GM18907 (cell line): ENCODE results near the gene KRTAP24-1.

Source experiments
- ATAC-seq: cut with Tn5 transposase; IDR thresholded peaks from one replicate; pipeline ENCODE4 v1.9.1; 2021; ENCODE audit warnings: mild to moderate bottlenecking, moderate library complexity; ENCODE audit not compliant: unreplicated experiment

KRTAP24-1 gene, protein sequence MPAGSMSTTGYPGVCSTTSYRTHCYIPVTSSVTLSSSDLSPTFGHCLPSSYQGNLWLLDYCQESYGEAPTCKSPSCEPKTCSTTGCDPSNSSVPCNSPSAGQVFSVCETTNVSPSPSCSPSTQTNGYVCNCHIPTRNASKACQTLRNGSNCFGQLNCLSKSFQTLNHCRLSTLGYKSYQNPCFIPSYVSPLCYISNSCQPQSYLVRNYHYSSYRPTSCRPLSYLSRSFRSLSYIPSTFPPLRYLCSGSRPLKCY

DNA sequence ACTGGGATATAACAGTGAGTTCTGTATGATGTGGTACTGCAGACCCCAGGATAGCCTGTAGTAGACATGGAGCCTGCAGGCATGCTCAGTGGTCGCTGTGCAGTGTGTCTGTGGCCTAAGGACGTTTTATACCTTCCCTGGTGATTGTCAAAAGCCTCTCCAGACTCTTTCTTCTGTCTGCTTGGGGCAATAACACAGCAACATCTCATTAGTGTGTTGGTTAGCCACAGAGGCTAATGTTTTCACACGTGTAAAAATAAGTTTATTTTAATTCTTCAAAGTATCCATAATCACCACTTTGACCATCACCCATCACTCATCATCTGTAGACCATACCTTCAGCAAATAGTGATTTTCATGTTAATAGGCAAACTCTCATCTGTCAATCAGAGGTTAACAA is at the start of gene KRTAP24-1:
TSS of gene KRTAP24-1 (minus strand) at position 101 of the 400 bp plus-strand sequence. CDS start at position 83, 18 bp downstream.
- ATAC-seq, result no peak

DNA sequence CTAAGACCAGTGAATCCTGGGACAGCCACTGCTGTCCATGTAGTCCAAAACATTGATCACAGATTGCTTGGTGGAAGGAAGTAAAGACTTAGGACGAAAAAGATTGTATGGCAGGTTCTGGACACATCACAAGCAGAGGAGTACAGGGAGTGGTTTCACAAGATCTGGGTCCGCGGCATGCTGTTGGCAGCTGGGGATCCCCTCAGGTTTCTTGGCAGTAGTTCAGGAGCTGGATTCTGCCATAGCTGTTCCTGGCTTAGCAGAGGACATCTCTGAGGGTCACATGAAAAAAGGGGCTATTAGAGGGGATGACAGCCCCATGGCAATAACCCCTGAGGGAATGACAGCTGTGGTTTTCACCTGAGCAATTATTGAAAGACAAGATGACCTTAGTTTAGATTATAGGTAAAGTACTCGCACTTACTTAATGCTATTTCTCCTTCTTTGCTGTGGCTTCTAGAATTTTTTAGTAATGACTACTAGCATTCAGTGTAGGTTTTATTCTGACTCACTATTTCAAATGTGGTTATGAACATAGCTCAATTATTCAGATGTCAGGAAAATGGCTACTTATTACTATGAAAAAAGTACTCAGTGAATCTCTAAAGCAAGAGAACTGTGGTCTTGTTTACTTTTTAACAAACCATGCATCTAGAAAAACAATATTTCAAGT is 46.6 kb upstream of the KRTAP24-1 start:
- ATAC-seq, result no peak

DNA sequence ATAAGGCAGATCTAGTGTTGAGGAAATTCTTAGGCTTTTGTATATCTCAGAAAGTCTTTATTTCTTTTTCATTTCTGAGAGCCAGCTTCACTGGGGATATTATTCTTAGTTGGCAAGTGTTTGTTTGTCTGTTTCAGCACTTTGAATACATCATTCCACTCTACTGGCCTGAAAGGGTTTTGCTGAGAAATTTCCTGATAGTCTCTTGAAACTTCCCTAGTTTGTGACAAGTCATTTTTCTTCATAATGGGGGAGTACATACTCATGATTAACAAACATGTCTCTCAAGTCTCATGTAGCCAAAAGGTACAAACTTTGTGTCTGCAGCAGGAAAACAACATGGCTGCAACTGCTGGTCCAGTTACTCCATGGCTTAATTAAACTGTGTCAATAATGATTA is 43.6 kb upstream of the KRTAP24-1 start:
- no peak for ATAC-seq

DNA sequence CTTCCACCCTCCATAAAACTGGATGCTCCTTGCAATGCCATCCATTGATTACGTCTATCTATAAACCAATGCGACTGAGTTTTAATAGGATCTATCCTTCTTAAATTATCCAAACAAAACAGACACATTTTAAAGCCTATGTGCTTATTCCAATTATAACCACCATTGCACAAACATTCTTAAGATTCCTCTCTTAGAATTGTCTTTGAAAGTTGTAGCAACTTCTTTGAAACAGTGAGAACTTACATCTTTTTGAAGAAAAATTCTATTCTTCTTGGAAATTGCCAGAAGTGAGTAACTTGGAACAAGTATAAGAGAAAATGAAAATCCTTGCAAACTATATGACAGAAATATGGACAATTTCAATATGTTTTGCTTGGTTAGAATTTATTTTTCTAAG is 37.5 kb upstream of the KRTAP24-1 start, which contains the start of gene KRTAP26-1:
TSS of gene KRTAP26-1 (minus strand) at position 101 of the 400 bp plus-strand sequence. CDS start 280 bp downstream, outside the sequence.
- no peak for ATAC-seq

DNA sequence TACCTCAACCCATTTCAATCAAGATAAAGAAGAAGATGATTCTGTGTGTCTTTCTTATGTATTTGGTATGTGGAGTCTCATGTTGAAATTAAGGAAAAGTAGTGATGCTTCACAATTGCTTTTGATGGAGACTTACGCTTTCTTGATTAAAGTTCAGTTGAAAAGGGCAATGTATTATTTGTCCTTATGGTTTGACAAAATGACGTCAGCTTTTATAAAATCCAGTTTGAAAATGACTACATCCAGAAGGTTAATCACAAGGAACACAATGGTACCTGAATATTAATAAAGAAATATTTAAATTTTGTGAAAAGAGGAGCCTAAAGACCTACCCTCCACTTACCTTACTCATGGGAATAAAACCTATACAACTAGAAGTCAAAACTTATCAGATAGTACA is 33.0 kb upstream of the KRTAP24-1 start:
- ATAC-seq, result no peak

DNA sequence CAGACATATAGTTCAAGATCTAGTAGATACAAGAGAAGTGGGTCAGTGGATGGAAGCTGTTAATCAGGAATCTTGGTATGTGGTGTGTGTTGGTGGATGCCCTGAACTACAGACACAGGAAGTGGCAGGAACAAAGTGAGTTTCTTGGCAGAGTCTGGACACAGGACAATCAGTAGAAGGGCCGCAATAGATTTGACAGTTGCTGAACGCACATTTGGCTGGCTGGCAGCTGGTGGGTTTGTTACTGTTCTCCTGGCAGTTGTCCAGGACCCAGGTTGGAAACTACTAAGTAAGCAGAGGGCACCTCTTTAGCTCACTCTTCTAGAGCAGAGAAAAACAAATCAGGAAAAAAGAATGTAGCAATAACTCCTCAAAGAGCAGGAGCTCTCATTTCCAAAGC is 24.1 kb upstream of the KRTAP24-1 start:
- ATAC-seq, result no peak

DNA sequence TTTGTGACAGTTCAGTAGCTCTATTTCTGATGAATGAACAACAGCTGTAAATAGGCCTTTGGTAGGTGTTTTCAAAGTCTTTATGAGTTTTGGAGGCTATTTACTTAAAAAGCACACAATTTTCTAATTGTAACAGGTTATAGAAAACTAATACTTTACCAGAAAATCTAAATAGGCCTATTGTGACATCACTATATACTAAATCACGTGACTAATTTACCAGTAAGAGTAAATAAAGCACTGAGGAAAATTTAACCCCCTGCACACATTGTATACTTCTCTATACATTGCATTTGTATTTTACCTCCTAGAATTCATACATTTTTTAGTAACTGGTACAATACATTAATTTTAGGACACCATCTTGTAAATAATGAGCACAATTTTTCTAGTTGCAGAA is 22.4 kb upstream of the KRTAP24-1 start:
- ATAC-seq, result no peak

DNA sequence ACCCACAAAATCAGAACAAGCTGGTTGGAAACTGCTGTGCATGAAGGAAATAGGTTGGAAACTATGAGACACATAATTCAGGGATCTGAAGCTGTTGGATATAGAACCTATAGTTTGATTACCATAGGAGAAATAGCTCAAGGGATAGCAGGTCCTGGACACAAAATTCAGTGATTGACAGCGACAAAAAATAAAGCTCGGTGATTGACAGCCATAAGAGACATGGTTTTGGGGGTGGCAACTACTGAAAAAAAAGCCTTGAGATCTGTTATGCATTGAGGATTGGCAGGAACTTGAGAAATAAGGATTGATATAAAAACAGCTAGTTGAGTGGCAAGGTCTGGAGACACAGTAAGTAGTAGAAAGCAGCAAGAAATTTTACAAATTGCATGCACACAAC is 6.5 kb upstream of the KRTAP24-1 start, which contains the start of gene KRTAP25-1:
TSS of gene KRTAP25-1 (minus strand) at position 300 of the 400 bp plus-strand sequence. CDS start at position 276, 24 bp downstream.
- no peak for ATAC-seq

DNA sequence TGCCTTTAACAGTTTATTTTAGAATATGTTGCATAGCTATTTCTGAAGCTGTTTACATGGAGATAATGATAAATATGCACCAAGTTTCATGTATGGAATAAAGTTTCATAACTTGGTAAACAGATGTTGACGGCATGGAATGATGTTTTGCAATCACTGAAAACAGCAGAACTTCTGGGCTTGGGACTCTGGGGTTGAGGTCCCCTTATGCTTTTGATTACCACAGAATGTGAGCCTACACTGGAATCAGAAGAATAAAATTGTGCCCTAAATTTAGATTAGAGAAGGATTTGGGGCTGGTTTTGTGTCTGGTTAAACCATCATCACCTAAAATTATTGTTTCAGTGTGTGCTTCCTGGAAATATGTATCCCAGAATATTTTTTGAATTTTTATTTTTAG is 11.1 kb downstream of the KRTAP24-1 start:
- no peak for ATAC-seq

DNA sequence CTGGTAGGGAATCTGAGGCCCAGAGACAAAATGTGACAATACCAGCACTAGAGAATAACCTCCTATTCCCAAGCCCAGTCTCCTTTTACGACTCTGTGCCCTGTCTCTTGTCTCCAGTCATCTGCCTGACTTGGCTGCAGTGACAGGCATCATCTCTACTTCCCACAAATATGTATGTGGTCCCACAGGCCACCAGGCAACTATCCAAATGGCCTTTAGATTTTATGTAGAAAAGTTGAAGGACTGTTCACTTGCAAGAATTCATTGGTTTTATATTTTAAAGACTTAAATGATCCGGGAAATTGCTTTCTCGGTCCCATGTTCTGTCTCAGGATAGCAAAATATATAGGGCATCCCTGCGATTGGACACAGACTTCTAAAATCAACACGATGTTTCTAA is 11.6 kb downstream of the KRTAP24-1 start:
- ATAC-seq, result no peak

DNA sequence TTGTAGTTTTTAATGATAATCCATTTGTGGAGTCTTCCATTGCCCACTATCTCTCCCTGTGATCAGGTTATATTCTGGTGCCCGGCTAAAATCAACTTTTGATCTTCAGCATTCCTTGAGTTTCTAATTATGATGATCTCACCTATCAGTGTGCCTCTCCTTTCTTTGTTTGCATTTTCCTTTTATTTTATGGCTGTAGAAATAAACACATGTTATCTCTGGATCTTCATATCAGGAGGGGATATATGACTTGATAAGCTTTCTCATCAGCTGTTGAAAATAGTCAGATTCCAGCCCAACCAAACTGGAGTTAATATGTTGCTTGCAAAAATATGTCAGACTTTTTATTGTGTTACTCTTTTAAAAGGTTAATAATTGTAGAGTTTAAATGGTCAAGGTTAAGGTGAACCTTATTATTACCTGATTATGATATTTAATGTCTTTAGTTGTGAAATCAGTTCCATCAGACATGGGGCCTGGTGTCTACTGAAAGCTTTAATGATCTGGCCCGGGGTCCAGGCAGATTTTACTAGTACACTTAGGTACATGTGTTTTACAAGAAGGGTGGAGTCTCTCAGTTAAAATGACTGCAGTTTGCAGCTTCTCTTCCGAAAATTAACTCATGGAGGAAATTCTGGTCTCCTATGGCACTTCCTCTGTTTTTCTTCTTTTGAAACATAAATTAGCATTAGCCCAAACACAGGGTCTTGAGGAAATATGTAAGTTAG is 12.8 kb downstream of the KRTAP24-1 start:
- no peak for ATAC-seq

DNA sequence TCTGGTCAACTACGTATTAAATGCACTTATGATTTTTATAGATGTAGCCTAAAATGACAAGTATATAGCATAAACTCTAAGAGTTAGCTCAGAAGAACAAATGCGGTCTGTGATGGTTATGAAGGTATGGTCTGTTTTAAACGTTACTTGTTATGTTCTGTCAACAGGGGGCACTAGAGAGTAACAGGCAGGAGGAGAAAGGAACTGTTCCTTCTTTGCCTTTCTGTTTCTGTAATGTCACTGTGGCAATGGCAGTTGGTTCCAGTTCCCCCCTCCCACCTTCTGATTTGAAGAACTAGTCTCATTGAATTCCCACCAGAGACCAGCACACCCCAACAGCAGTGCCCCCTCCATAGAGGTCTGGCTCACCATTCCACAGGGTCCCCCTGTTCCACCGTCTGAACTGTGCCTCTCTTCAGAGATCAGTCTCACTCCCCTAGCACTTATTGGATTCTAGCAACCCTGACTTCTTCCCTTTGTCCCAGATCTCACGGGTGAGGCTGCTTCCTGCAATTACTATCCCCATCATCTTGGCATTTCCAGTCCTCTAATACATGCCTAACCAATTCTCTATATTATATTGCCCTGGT is 14.0 kb downstream of the KRTAP24-1 start:
- no peak for ATAC-seq

DNA sequence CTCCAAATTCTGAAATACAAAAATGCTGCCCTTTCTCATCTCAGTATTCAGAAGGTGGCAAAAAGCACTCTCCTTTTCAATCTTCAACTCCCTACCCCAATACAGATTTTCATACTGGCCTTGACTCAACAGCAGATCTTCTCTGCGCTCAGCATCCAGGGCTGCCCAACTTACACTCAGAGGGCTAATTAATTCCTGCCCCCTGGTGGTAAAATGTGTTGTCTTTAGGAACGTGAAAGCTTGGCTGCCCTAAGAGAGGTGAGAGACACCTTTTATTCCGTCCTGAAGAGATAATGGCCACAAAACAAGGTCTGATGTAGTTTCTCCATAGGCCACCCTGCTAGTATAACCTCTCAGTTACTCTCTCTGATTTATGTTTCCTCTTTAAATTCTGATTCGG is 25.0 kb downstream of the KRTAP24-1 start:
- no peak for ATAC-seq

DNA sequence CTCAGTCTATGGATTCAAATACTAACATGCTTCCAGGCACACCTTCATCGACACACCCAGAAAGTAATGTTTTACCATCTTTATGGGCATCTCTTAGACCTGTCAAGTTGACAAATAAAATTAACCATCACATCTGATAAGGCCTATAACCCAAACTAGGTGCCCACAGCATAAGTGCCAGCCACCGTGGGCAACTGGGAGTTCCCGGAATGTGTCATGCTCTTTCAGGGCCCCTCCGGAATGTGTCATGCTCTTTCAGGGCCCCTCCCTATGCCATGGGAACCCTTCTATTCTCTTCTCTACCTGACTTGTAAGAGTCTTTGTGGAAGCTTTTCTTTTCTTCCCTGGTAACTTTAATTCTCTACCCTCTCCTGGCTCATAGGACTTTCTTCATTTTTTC is 26.6 kb downstream of the KRTAP24-1 start:
- no peak for ATAC-seq

DNA sequence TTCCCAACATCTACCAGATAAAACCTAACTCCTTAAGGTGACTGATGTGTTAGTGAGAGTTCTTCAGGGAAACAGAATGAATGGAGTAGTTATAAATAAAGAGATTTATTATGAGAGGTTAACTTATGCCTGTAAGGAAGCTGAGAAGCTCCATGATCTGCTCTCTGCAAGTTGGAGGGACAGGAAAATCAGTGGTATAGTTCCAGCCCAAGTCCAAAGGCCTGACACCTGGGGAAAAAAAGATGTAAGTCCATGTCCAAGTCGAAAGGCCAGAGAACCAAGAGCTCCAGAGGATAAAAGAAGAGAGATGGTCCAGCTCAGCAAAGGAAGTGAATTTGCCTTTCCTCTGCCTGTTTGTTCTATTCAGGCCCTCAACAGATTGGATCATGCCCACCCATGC is 27.1 kb downstream of the KRTAP24-1 start:
- ATAC-seq, result no peak

DNA sequence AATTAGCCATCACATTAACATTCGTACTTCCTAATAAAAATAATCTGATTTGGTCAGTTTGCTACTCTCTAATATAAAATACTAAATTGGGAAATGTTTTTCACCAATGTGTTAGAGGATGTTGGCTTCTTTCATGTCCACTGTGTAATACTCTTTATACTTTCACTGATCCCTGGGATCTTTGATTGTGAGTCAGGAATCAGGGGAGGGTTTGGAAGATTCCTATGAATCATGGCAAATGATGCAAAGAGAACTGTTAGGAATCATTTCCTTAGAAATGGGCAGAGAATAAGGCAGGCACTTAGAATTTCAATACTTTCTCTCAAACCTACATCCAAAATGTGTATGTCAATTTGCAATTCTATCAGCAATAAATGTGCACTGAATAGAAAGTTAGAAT is 31.0 kb downstream of the KRTAP24-1 start:
- no peak for ATAC-seq

DNA sequence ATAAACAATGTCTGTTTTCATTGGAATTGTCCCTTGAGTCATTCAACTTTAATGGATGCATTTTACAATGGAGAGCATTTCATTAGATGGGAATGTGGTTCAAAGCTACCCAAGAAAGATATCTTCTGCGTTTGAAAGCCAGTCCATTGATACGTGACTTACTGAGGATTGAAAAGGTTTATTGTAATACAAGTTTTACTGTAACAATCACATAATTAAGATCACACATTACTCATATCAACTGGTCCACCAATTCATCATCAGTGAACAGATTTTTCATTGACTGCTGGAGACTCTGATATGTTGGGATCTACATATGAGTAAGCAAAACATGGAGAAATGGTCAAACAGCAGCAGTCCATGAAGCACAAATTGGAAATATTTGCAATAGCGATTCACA is 32.8 kb downstream of the KRTAP24-1 start:
- no peak for ATAC-seq

DNA sequence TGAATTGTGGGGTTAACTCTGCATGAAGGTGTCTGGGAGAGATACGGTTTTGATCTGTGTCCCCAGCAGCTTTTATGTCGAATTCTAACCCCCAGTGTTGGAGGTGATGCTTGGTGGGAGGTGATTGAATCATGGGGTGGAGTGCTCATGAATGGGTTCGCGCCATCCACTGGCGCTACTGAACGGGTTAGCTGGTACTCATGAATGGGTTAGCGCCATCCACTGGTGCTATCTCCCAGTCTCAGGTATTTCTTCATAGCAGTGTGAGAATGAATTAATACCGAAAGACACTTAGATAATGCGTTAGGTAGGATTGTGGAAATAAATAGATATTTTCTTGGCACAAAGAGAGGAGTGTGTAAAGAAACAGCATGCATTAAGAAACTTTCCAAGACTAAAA is 33.9 kb downstream of the KRTAP24-1 start:
- ATAC-seq, result no peak

DNA sequence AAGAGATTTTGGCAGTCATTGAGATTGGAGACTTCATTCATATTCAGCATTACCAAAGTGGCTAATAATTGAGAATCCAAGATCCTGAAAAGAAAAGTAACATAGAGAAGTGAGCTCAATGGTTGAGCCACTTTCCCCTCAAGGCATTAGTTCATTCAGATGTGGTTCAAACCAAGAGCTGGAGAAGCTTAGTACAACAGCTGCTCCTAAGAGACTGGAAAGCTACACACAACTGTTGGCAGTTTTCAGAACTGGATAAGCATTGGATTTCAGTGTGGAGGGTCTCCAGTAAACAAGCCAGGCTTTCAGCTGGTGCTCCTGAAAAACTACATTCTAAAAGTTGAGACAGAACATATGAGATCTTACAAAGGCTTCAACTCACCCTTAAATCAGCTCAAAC is 37.7 kb downstream of the KRTAP24-1 start:
- no peak for ATAC-seq

DNA sequence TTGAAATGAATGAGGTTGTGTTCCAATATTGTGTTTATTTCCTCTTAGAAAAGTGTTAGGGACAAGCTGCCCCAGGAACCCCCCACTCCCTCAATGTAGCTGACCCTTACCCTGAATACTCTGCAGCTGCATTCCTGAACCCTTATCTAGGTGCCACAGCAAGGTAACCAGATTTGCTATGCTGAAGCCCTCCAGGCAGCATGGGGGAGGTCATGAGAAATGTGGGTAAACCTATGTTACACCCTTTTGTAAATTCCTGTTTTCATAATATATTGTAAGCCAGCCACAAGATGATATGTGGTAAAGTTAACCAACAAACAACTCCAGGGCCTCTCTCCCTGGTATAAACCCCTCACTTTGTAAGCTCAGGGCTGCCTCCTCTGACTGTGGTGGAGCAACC is 39.1 kb downstream of the KRTAP24-1 start:
- no peak for ATAC-seq

DNA sequence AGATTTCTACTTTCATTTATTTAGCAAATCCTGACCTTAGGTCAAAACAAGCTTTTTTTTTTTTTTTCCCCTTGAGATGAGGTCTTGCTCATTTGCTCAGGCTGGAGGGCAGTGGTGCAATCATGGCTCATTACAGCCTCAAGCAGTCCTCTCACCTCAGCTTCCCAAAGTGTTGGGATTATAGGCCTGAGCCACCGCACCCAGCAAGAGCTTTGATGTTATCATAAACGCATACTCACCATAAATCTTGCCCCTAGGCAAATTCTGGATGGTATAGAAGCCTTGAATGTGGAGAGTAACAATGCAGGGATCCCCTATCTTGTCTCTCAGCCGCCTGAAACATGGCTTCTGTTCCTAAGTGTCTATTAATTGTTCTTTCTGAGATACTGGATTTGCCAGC is 42.1 kb downstream of the KRTAP24-1 start:
- no peak for ATAC-seq
